Activated CD4-positive, alpha-beta T cell treated with anti-CD3 and anti-CD28 coated beads, Interleukin-2, amount 10 ng/mL, durations not matched to agents 24 days and 14 days (primary cell): ENCODE results near the gene TECR. TPM values are rescaled to one million over a fixed set of nuclear protein-coding genes. Genes with fewer than 3 reads are reported as not detected.
"Not testable (repeated sequence)": the region's sequence is repeated elsewhere in the genome, so short reads cannot be mapped to it uniquely, and the experiment has no call there.

Source experiments
- DNase-seq: peaks from one replicate; pipeline ENCODE4 v3.0.0; 2022
- H3K27ac Mint-ChIP-seq: one replicate; pipeline ENCODE4 v1.8.0; 2022; ENCODE audit warnings: mild to moderate bottlenecking, mixed read lengths
- H3K27me3 Mint-ChIP-seq: one replicate; pipeline ENCODE4 v1.8.0; 2022; ENCODE audit warnings: mixed read lengths
- H3K36me3 Mint-ChIP-seq: one replicate; pipeline ENCODE4 v1.8.0; 2022; ENCODE audit warnings: low read depth, mild to moderate bottlenecking, mixed read lengths
- H3K4me1 Mint-ChIP-seq: one replicate; pipeline ENCODE4 v1.8.0; 2021; ENCODE audit warnings: mixed read lengths
- H3K4me3 Mint-ChIP-seq: one replicate; pipeline ENCODE4 v1.8.0; 2022; ENCODE audit warnings: mild to moderate bottlenecking, moderate library complexity, mixed read lengths
- H3K9me3 Mint-ChIP-seq: one replicate; pipeline ENCODE4 v1.8.0; 2021; ENCODE audit warnings: mixed read lengths
- intact Hi-C: fragments of 100-400 bp; cut with micrococcal nuclease; formaldehyde crosslinking; loops from one replicate; pipeline ENCODE4 v1.15.1; 2023
- total RNA-seq: library from RNA; stranded (reverse); gene quantifications from 2 replicates; pipeline ENCODE4 v1.2.3, GENCODE V29; 2022

Gene TECR
- total RNA-seq, 1 donor from 2014 or later, result 108 TPM

GRCh38 chr19:14536926-14537692 lies 7.7 kb downstream of the TECR start:
- Mint-ChIP-seq H3K27me3 (no peaks in the 10 kb centered on the region), H3K9me3 (no peaks in the 10 kb centered on the region), H3K4me1 (peaks cover 5% of the 10 kb centered on the region), H3K36me3 (peaks cover 4% of the 10 kb centered on the region), H3K4me3 (no peak overlapping the region), H3K27ac (no peak overlapping the region)
- intact Hi-C loops, result no loop called here
- DNase-seq, result peak; percentile 86

- peaks cover 5% of the 10 kb centered on the region for H3K4me1 Mint-ChIP-seq
- no peak overlapping the region for H3K27ac Mint-ChIP-seq
- no peaks in the 10 kb centered on the region for H3K27me3 Mint-ChIP-seq
- H3K9me3 Mint-ChIP-seq, result no peaks in the 10 kb centered on the region
- no peak overlapping the region for H3K4me3 Mint-ChIP-seq
- intact Hi-C loops, result no loop called here
- no peaks in the 10 kb centered on the region for H3K36me3 Mint-ChIP-seq
- DNase-seq, result no peak
These were observed 11.5 kb downstream of the TECR start for GRCh38 chr19:14540741-14541525.

- intact Hi-C loops, H3K9me3 Mint-ChIP-seq, H3K27ac Mint-ChIP-seq: not testable (repeated sequence)
These were observed 12.6 kb downstream of the TECR start for GRCh38 chr19:14541979-14542378.

GRCh38 chr19:14542711-14543328 lies 13.4 kb downstream of the TECR start:
- H3K4me3 Mint-ChIP-seq, result no peak overlapping the region
- no peak for DNase-seq
- intact Hi-C loops, result no loop called here
- peaks cover 7% of the 10 kb centered on the region for H3K4me1 Mint-ChIP-seq
- H3K9me3 Mint-ChIP-seq, result no peaks in the 10 kb centered on the region
- H3K36me3 Mint-ChIP-seq, result peaks cover 2% of the 10 kb centered on the region
- H3K27ac Mint-ChIP-seq, result no peak overlapping the region
- no peaks in the 10 kb centered on the region for H3K27me3 Mint-ChIP-seq

More at GRCh38 chr19:14541979-14542378, 12.6 kb downstream of the TECR start:
- H3K4me1 Mint-ChIP-seq, H3K4me3 Mint-ChIP-seq, H3K36me3 Mint-ChIP-seq, DNase-seq, H3K27me3 Mint-ChIP-seq: not testable (repeated sequence)

- no peak for DNase-seq
- no peaks in the 10 kb centered on the region for H3K9me3 Mint-ChIP-seq
- intact Hi-C loops, result no loop called here
- H3K27me3 Mint-ChIP-seq, result no peaks in the 10 kb centered on the region
- no peak overlapping the region for H3K27ac Mint-ChIP-seq
- H3K4me3 Mint-ChIP-seq, result no peak overlapping the region
- H3K36me3 Mint-ChIP-seq, result peaks cover 5% of the 10 kb centered on the region
- H3K4me1 Mint-ChIP-seq, result peaks cover 5% of the 10 kb centered on the region
These were observed 14.7 kb downstream of the TECR start for GRCh38 chr19:14544047-14544446.

GRCh38 chr19:14544977-14545715 lies 15.8 kb downstream of the TECR start:
- Mint-ChIP-seq H3K36me3 (peaks cover 10% of the 10 kb centered on the region), H3K27ac (no peak overlapping the region), H3K27me3 (no peaks in the 10 kb centered on the region)

DNA sequence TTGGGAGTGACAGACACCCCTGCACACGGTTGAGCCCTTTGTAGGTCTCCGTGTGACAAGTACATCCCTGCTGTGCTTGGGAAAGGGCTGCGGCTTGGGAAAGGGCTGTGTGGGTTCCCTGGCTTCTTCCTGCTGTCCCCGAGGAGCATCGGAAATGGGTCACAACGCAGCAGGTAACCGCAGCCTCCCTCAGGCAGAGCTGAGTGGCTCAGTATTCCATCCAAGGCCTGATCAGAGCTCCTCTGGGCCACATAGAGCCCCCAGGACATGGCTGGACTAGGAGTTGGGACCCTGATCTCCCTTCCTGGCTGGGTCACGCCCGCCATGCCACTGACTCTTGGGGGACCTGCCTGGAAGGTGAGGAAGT lies 16.3 kb downstream of the TECR start:
- intact Hi-C loops, result no loop called here
- no peaks in the 10 kb centered on the region for H3K9me3 Mint-ChIP-seq
- no peak for DNase-seq
- H3K27ac Mint-ChIP-seq, result no peak overlapping the region
- H3K36me3 Mint-ChIP-seq, result peaks cover 12% of the 10 kb centered on the region
- H3K27me3 Mint-ChIP-seq, result no peaks in the 10 kb centered on the region
- H3K4me3 Mint-ChIP-seq, result no peak overlapping the region
- peaks cover 10% of the 10 kb centered on the region for H3K4me1 Mint-ChIP-seq

More at GRCh38 chr19:14544977-14545715, 15.8 kb downstream of the TECR start:
- DNase-seq, result no peak
- intact Hi-C loops, result no loop called here
- H3K9me3 Mint-ChIP-seq, result no peaks in the 10 kb centered on the region
- H3K4me3 Mint-ChIP-seq, result no peak overlapping the region
- peaks cover 5% of the 10 kb centered on the region for H3K4me1 Mint-ChIP-seq

DNA sequence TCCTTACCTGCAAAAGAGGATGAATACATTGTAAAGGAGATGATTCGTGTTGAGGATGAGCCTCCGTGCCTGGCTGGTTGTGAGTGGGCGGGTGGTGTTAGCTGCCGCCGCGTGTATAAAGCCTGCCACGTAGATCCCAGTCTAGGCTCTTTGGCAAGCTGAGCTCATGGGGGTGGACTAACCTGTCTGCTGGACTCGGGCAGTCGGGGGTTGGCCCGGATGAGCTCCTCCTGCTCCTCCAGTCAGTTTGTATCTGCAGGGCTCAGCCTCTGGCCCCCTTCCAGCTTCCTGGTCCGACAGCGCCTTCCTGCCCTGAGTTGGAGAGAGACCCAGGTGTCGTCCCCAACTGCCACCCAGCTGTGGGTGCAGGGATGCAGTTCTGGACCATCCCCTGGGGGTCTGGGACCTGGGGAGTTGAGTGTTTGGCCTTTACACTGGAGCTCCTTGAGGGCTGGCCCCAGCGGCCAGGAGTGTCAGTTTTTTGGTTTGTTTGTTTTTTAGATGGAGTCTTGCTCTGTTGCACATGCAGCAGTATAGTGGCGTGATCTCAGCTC lies 20.9 kb downstream of the TECR start:
- Mint-ChIP-seq H3K27ac (peak overlapping the region; percentile 9), H3K9me3 (no peaks in the 10 kb centered on the region), H3K4me3 (no peak overlapping the region), H3K4me1 (peaks cover 21% of the 10 kb centered on the region), H3K36me3 (peaks cover 16% of the 10 kb centered on the region), H3K27me3 (no peaks in the 10 kb centered on the region)
- DNase-seq, result no peak
- intact Hi-C loops, result no loop called here

DNA sequence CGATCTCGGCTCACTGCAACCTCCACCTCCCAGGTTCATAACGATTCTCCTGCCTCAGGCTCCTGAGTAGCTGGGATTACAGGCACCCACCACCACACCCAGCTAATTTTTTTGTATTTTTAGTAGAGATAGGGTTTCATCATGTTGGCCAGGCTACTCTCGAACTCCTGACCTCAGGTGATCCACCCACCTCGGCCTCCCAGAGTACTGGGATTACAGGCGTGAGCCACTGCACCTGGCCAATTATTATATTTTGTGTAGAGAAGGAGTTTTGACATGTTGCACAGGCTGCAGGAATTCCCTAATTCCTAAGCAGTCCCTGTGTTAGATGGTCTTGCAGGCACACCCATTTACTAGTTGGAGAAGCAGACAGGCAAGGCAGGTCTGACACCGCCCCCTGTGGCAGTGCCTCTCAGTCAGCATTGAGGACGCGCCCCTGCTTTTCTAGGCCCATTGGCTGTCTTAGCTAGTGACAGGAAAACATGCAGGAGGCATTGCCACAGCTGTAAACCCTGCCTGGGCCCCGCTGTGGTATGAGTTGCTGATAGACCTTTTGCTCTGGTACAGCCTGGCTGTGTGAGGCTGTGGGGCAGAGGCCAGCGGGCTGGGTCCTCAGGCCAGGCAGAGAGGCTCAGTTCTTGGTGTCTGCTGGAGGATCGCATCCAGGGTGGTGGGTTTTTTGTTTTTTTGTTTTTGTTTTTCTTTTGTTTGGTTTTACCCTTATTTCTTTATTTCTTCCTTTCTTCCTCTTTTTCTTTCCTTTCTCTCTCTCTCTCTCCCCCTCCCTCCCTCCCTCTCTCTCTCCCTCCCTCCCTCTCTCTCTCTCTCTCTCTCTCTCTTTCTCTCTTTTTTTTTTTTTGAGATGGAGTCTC lies 22.0 kb downstream of the TECR start:
- Mint-ChIP-seq H3K4me3 (peak overlapping the region; percentile 54), H3K4me1 (peaks cover 28% of the 10 kb centered on the region), H3K27ac (peak overlapping the region; percentile 65), H3K36me3 (peaks cover 16% of the 10 kb centered on the region)
- intact Hi-C loops, H3K27me3 Mint-ChIP-seq, H3K9me3 Mint-ChIP-seq: not testable (repeated sequence)
- peak; percentile 92 for DNase-seq

DNA sequence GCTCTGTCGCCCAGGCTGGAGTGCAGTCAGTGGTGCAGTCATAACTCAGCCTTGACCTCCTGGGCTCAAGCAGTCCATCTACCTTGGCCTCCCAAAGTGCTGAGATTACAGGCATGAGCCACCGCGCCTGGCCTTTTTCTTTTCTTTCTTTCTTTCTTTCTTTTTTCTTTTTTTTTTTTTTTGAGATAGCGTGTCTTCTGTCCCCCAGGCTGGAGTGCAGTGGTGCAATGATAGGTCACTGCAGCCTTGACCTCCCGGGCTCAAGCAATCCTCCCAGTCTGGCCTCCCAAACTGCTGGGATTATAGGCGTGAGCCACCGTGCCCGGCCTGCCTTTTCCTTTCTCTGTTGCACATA lies 22.6 kb downstream of the TECR start:
- H3K27me3 Mint-ChIP-seq, H3K9me3 Mint-ChIP-seq, DNase-seq, intact Hi-C loops: not testable (repeated sequence)
- peak overlapping the region; percentile 63 for H3K27ac Mint-ChIP-seq
- peaks cover 31% of the 10 kb centered on the region for H3K4me1 Mint-ChIP-seq
- H3K36me3 Mint-ChIP-seq, result peaks cover 16% of the 10 kb centered on the region
- H3K4me3 Mint-ChIP-seq, result peak overlapping the region; percentile 17

- intact Hi-C loops, result no loop called here
- peaks cover 31% of the 10 kb centered on the region for H3K4me1 Mint-ChIP-seq
These were observed 23.9 kb downstream of the TECR start for GRCh38 chr19:14553042-14553938.

GRCh38 chr19:14553939-14554243 lies 24.5 kb downstream of the TECR start:
- H3K4me1 Mint-ChIP-seq, result peaks cover 31% of the 10 kb centered on the region
- no peaks in the 10 kb centered on the region for H3K27me3 Mint-ChIP-seq
- no peaks in the 10 kb centered on the region for H3K9me3 Mint-ChIP-seq
- DNase-seq, result no peak
- H3K27ac Mint-ChIP-seq, result no peak overlapping the region
- peaks cover 10% of the 10 kb centered on the region for H3K36me3 Mint-ChIP-seq
- intact Hi-C loops, result no loop called here
- no peak overlapping the region for H3K4me3 Mint-ChIP-seq

More at GRCh38 chr19:14553042-14553938, 23.9 kb downstream of the TECR start:
- no peak overlapping the region for H3K4me3 Mint-ChIP-seq
- H3K36me3 Mint-ChIP-seq, result peaks cover 14% of the 10 kb centered on the region
- H3K27ac Mint-ChIP-seq, result no peak overlapping the region
- DNase-seq, result no peak
- no peaks in the 10 kb centered on the region for H3K9me3 Mint-ChIP-seq
- no peaks in the 10 kb centered on the region for H3K27me3 Mint-ChIP-seq
